GM06990 (cell line): ENCODE measurements around the gene ERC2.

Experiments used
- DNase-seq: peaks from one replicate; pipeline ENCODE4 v3.0.0-alpha.2; 2011; ENCODE audit not compliant: insufficient read length; ENCODE audit errors: extremely low read depth
- H3K27me3 ChIP-seq: replicated peaks from 2 replicates; pipeline ENCODE4 v1.6.0; 2011; ENCODE audit warnings: low read length; ENCODE audit not compliant: control insufficient read depth, insufficient read depth
- H3K36me3 ChIP-seq: 2 replicates; pipeline ENCODE4 v1.5.1; 2011; ENCODE audit warnings: low read length; ENCODE audit not compliant: control insufficient read depth, insufficient read depth
- H3K4me3 ChIP-seq: replicated peaks from 2 replicates; pipeline ENCODE4 v1.5.1; 2011; ENCODE audit warnings: low read depth, mild to moderate bottlenecking, control low read depth, low read length
- CTCF ChIP-seq: IDR thresholded peaks from 2 replicates; pipeline ENCODE4 v1.5.1; 2011; ENCODE audit warnings: low read length, control low read depth, mild to moderate bottlenecking, inconsistent platforms; ENCODE audit not compliant: insufficient read depth, poor library complexity, severe bottlenecking

The ERC2 gene

GRCh38 chr3:55514962-55515361 is 953.3 kb downstream of the ERC2 start:
- Histone ChIP-seq H3K4me3 (no peak overlapping the region), H3K27me3 (no peaks in the 10 kb centered on the region), H3K36me3 (no peaks in the 10 kb centered on the region)
- TF ChIP-seq CTCF = no peak
- DNase-seq = no peak

GRCh38 chr3:55512571-55513343 is 955.5 kb downstream of the ERC2 start:
- no peak for DNase-seq
- Histone ChIP-seq H3K4me3 (no peak overlapping the region), H3K36me3 (no peaks in the 10 kb centered on the region), H3K27me3 (no peaks in the 10 kb centered on the region)
- no peak for TF ChIP-seq CTCF

- H3K4me3 ChIP-seq = no peak overlapping the region
- H3K27me3 ChIP-seq = no peaks in the 10 kb centered on the region
- DNase-seq = no peak
- no peaks in the 10 kb centered on the region for H3K36me3 ChIP-seq
- TF ChIP-seq CTCF = no peak
Observed at GRCh38 chr3:55511895-55512570, 956.2 kb downstream of the ERC2 start.

GRCh38 chr3:55508335-55508734 is 959.9 kb downstream of the ERC2 start:
- TF ChIP-seq CTCF = no peak
- no peaks in the 10 kb centered on the region for H3K27me3 ChIP-seq
- H3K36me3 ChIP-seq = no peaks in the 10 kb centered on the region
- DNase-seq = no peak
- no peak overlapping the region for H3K4me3 ChIP-seq

- no peak for TF ChIP-seq CTCF
Observed at GRCh38 chr3:55507808-55508207, 960.5 kb downstream of the ERC2 start.

More at GRCh38 chr3:55507808-55508207, 960.5 kb downstream of the ERC2 start:
- Histone ChIP-seq H3K27me3 (no peaks in the 10 kb centered on the region), H3K4me3 (no peak overlapping the region), H3K36me3 (no peaks in the 10 kb centered on the region)
- DNase-seq = no peak
